ENCODE results near the gene ACTL8. TPM values are rescaled to one million over a fixed set of nuclear protein-coding genes. Genes with fewer than 3 reads are reported as not detected.

Gene ACTL8
- total RNA-seq, 1 donor from 2014 or later, result 0.17 TPM

- no peak overlapping the region for H3K4me3 ChIP-seq (ENCODE audit: low read depth, low read length)
- no peaks in the 10 kb centered on the region for H3K36me3 ChIP-seq (ENCODE audit: control insufficient read depth, insufficient read depth, low read length)
- TF ChIP-seq CTCF (IDR thresholded peaks at IDR 0.05; ENCODE audit: insufficient read depth, low read length, poor library complexity, severe bottlenecking), result no peak
- peaks cover 9% of the 10 kb centered on the region for H3K27me3 ChIP-seq (ENCODE audit: control insufficient read depth, insufficient read depth, low read length)
- no peak for DNase-seq (ENCODE audit: low read depth)
These were observed 22.2 kb downstream of the ACTL8 start for GRCh38 chr1:17777330-17777729.

DNA sequence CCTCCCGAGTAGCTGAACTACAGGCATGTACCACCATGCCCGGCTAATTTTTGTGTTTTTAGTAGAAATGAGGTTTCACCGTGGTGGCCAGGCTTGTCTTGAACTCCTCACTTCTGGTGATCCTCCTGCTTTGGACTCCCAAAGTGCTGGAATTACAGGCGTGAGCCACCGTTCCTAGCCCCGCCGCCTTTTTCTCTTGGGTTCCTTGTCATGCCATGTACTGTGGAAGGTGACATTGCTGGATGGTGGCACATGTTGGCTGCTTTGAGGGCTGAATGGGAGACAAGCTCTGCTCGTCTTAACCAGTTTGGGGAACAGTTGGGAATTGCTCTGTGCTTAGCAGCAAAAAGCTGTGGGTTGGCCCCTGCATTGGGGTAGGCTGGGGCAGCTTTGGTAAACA is 22.7 kb downstream of the ACTL8 start:
- DNase-seq (ENCODE audit: low read depth), result no peak
- H3K4me3 ChIP-seq (ENCODE audit: low read depth, low read length), result no peak overlapping the region
- H3K36me3 ChIP-seq (ENCODE audit: control insufficient read depth, insufficient read depth, low read length), result no peaks in the 10 kb centered on the region
- H3K27me3 ChIP-seq (ENCODE audit: control insufficient read depth, insufficient read depth, low read length), result peaks cover 9% of the 10 kb centered on the region
- no peak for TF ChIP-seq CTCF (IDR thresholded peaks at IDR 0.05; ENCODE audit: insufficient read depth, low read length, poor library complexity, severe bottlenecking)

DNA sequence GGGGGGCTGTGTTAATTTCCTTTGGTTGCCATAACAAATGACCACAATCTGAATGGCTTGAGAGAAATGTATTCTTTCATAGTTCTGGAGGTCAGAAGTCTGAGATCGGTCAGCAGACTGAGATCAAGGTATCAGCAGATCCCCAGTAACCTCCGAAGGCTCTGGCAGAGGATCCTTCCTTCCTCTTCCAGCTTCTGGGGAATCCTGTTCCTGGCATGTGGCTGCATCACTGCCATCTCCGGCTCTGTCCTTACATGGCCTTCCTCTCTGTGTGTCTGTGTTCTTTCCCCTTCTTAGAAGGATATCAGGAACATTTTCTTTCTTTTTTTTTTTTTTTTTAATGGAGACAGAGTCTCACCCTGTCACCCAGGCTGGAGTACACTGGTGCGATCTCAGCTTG is 25.8 kb downstream of the ACTL8 start:
- H3K4me3 ChIP-seq (ENCODE audit: low read depth, low read length), result no peak overlapping the region
- DNase-seq (ENCODE audit: low read depth), result no peak
- peaks cover 6% of the 10 kb centered on the region for H3K27me3 ChIP-seq (ENCODE audit: control insufficient read depth, insufficient read depth, low read length)
- no peaks in the 10 kb centered on the region for H3K36me3 ChIP-seq (ENCODE audit: control insufficient read depth, insufficient read depth, low read length)
- no peak for TF ChIP-seq CTCF (IDR thresholded peaks at IDR 0.05; ENCODE audit: insufficient read depth, low read length, poor library complexity, severe bottlenecking)

DNA sequence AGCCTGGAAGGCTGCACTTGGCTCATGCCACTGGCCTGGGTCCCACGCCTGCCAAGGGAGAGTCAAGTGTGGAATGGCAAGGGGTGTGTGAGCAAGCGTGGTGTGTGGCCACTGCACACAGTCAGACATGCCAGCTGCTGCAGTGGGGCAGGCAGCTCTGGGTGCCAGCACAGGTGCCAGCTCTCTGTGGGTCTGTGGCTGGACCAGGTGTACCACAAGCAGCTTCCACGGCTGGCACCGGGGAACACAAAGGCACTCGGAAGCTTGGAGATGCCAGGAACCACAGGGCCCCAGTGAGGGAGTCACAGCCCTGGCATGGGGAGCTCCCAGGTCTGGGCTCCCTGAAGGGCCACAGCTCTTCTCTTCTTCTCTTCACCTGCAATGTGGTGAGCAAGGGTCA is 34.8 kb downstream of the ACTL8 start:
- TF ChIP-seq CTCF (IDR thresholded peaks at IDR 0.05; ENCODE audit: insufficient read depth, low read length, poor library complexity, severe bottlenecking), result no peak
- no peak for DNase-seq (ENCODE audit: low read depth)
- H3K36me3 ChIP-seq (ENCODE audit: control insufficient read depth, insufficient read depth, low read length), result no peaks in the 10 kb centered on the region
- H3K27me3 ChIP-seq (ENCODE audit: control insufficient read depth, insufficient read depth, low read length), result peaks cover 2% of the 10 kb centered on the region
- no peak overlapping the region for H3K4me3 ChIP-seq (ENCODE audit: low read depth, low read length)

GRCh38 chr1:17790383-17791054 is 35.4 kb downstream of the ACTL8 start:
- H3K4me3 ChIP-seq (ENCODE audit: low read depth, low read length), result no peak overlapping the region
- no peak for TF ChIP-seq CTCF (IDR thresholded peaks at IDR 0.05; ENCODE audit: insufficient read depth, low read length, poor library complexity, severe bottlenecking)
- H3K36me3 ChIP-seq (ENCODE audit: control insufficient read depth, insufficient read depth, low read length), result no peaks in the 10 kb centered on the region
- DNase-seq (ENCODE audit: low read depth), result no peak
- H3K27me3 ChIP-seq (ENCODE audit: control insufficient read depth, insufficient read depth, low read length), result peaks cover 2% of the 10 kb centered on the region

DNA sequence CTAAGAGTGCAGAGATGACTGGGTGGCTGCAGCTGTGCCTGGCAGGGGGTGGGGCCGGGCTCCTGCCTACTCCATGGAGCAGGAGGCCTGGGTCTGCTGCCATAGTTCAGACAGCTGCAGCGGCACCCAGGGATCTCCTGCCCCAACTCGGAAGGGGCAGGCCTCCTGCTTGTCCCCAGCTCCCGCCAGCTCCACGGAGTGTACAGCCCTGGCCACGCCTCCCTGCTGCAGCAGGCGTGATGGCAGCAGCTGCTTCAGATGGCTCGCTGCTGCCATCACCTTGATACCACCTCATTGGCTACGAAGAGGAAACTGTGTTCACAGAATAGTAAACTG is 35.9 kb downstream of the ACTL8 start:
- no peak for TF ChIP-seq CTCF (IDR thresholded peaks at IDR 0.05; ENCODE audit: insufficient read depth, low read length, poor library complexity, severe bottlenecking)

More for the DNA sequence above, 35.9 kb downstream of the ACTL8 start:
- Histone ChIP-seq H3K27me3 (ENCODE audit: control insufficient read depth, insufficient read depth, low read length) (peaks cover 2% of the 10 kb centered on the region), H3K36me3 (ENCODE audit: control insufficient read depth, insufficient read depth, low read length) (no peaks in the 10 kb centered on the region), H3K4me3 (ENCODE audit: low read depth, low read length) (no peak overlapping the region)
- DNase-seq (ENCODE audit: low read depth), result no peak

All from kidney epithelial cell (primary cell).